ENCODE data around the gene APOL5.

DNA sequence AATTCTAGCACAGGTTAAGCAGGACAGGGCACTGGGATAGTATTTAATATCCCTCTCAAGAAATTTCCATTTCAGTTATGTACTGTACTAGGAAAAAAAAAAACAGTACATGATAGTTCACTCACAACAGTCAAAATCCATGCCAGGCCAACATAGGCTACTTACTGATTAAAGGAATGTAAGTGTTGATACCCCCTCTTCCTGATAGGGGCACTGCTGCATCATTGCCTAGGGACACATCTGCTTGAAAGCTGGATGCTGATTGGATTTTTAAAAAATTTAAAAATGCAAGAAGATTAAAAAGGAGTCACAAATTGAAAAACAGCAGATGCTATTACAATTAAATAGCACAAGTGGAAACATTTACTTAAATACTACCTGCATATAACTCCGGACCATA lies 43.4 kb downstream of the APOL5 start:
- TF ChIP-seq, protein P1, sequence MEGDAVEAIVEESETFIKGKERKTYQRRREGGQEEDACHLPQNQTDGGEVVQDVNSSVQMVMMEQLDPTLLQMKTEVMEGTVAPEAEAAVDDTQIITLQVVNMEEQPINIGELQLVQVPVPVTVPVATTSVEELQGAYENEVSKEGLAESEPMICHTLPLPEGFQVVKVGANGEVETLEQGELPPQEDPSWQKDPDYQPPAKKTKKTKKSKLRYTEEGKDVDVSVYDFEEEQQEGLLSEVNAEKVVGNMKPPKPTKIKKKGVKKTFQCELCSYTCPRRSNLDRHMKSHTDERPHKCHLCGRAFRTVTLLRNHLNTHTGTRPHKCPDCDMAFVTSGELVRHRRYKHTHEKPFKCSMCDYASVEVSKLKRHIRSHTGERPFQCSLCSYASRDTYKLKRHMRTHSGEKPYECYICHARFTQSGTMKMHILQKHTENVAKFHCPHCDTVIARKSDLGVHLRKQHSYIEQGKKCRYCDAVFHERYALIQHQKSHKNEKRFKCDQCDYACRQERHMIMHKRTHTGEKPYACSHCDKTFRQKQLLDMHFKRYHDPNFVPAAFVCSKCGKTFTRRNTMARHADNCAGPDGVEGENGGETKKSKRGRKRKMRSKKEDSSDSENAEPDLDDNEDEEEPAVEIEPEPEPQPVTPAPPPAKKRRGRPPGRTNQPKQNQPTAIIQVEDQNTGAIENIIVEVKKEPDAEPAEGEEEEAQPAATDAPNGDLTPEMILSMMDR (IDR thresholded peaks at IDR 0.05): peak in 1 of 4 experiments; percentile 20
- no peak for TF ChIP-seq POLR2A (IDR thresholded peaks at IDR 0.05)
